ENCODE results near the gene DPEP3. TPM values are rescaled to one million over a fixed set of nuclear protein-coding genes. Genes with fewer than 3 reads are reported as not detected.

Gene DPEP3
- polyA plus RNA-seq, 1 donor from 2014 or later = not detected

- H3K27ac ChIP-seq (ENCODE audit: low read length) = no peak overlapping the region
Measured at GRCh38 chr16:68000450-68000849, 20.2 kb upstream of the DPEP3 start.

GRCh38 chr16:67999985-68000384 is 19.7 kb upstream of the DPEP3 start:
- Histone ChIP-seq H3K9me2 (ENCODE audit: insufficient read depth, low read length) (no peaks in the 10 kb centered on the region), H3K79me2 (replicated peaks; ENCODE audit: insufficient read depth, low read length) (no peaks in the 10 kb centered on the region), H3K9me3 (ENCODE audit: low read length) (no peaks in the 10 kb centered on the region), H3K27ac (ENCODE audit: low read length) (no peak overlapping the region), H3F3A (ENCODE audit: insufficient read depth, low read length, poor library complexity, severe bottlenecking) (no peaks in the 10 kb centered on the region), H2AFZ (ENCODE audit: low read depth, low read length) (no peak overlapping the region), H3K27me3 (ENCODE audit: insufficient read depth, low read depth, low read length) (no peaks in the 10 kb centered on the region), H3K4me2 (ENCODE audit: low read length) (no peak overlapping the region), H4K20me1 (ENCODE audit: insufficient read depth) (no peaks in the 10 kb centered on the region), H3K36me3 (ENCODE audit: insufficient read depth, low read length) (no peaks in the 10 kb centered on the region), H3K9ac (ENCODE audit: low read length) (no peak overlapping the region), H3K4me3 (ENCODE audit: low read length) (no peak overlapping the region)
- TF ChIP-seq SMC3 (conservative IDR thresholded peaks at IDR 0.05; ENCODE audit: poor library complexity) (no peak), EZH2 (IDR thresholded peaks at IDR 0.05; ENCODE audit: borderline replicate concordance, insufficient read depth, low read length, poor library complexity, severe bottlenecking) (no peak), RAD21 (conservative IDR thresholded peaks at IDR 0.05) (no peak), TAF1 (IDR thresholded peaks at IDR 0.05; ENCODE audit: low read depth) (no peak), CTCF (IDR thresholded peaks at IDR 0.05; ENCODE audit: poor library complexity, severe bottlenecking) (no peak), MXI1 (conservative IDR thresholded peaks at IDR 0.05; ENCODE audit: poor library complexity, severe bottlenecking) (no peak)

More at GRCh38 chr16:68000450-68000849, 20.2 kb upstream of the DPEP3 start:
- TF ChIP-seq EZH2 (IDR thresholded peaks at IDR 0.05; ENCODE audit: borderline replicate concordance, insufficient read depth, low read length, poor library complexity, severe bottlenecking) = no peak
- no peak for TF ChIP-seq CTCF (IDR thresholded peaks at IDR 0.05; ENCODE audit: poor library complexity, severe bottlenecking)
- TF ChIP-seq EP300 (conservative IDR thresholded peaks at IDR 0.05; ENCODE audit: poor library complexity, severe bottlenecking) = no peak
- TF ChIP-seq MXI1 (conservative IDR thresholded peaks at IDR 0.05; ENCODE audit: poor library complexity, severe bottlenecking) = no peak
- TF ChIP-seq REST (IDR thresholded peaks at IDR 0.05; ENCODE audit: borderline replicate concordance) = no peak
- no peak for TF ChIP-seq TAF1 (IDR thresholded peaks at IDR 0.05; ENCODE audit: low read depth)
- TF ChIP-seq POLR2AphosphoS5 (IDR thresholded peaks at IDR 0.05) = no peak
- TF ChIP-seq SMC3 (conservative IDR thresholded peaks at IDR 0.05; ENCODE audit: poor library complexity) = no peak
- no peak for TF ChIP-seq RAD21 (conservative IDR thresholded peaks at IDR 0.05)
- H3K4me2 ChIP-seq (ENCODE audit: low read length) = no peak overlapping the region
- H3K9me2 ChIP-seq (ENCODE audit: insufficient read depth, low read length) = no peaks in the 10 kb centered on the region
- H2AFZ ChIP-seq (ENCODE audit: low read depth, low read length) = no peak overlapping the region
- H3K9me3 ChIP-seq (ENCODE audit: low read length) = no peaks in the 10 kb centered on the region
- no peaks in the 10 kb centered on the region for H3K27me3 ChIP-seq (ENCODE audit: insufficient read depth, low read depth, low read length)
- H3K4me3 ChIP-seq (ENCODE audit: low read length) = no peak overlapping the region
- no peak overlapping the region for H3K9ac ChIP-seq (ENCODE audit: low read length)
- no peaks in the 10 kb centered on the region for H4K20me1 ChIP-seq (ENCODE audit: insufficient read depth)
- H3K79me2 ChIP-seq (replicated peaks; ENCODE audit: insufficient read depth, low read length) = no peaks in the 10 kb centered on the region
- no peaks in the 10 kb centered on the region for H3K36me3 ChIP-seq (ENCODE audit: insufficient read depth, low read length)
- no peaks in the 10 kb centered on the region for H3F3A ChIP-seq (ENCODE audit: insufficient read depth, low read length, poor library complexity, severe bottlenecking)

Data from neural cell (in vitro differentiated cells).